ENCODE data around the gene LAMA3. TPM values are rescaled to one million over a fixed set of nuclear protein-coding genes. Genes with fewer than 3 reads are reported as not detected.

The LAMA3 gene
- total and polyA plus RNA-seq, 10 of the 15 experiments (the other 5 are each of a cell fraction or from before 2014, with no cell fraction given) = 0.37 to 6.5 (median 5.4) TPM

DNA sequence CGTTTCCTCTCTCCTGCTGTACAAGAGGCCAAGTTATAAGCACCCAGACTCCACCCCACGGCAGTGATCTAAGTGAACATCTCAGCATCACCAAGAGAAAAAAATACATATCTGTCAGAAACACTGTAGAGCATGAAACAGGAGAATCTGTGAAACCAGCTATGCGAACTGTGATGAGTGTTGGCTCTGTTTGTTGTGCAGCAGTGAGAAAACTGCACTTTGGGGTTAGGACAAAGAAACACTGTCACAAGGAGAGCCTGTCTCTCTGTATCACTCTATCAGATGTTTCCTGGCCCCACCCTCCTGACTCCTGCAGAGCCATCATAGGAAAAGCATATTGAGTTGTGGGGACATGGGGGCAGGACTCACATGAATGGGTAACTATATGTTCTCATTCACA is 87.1 kb downstream of the LAMA3 start (continued):
- TF ChIP-seq, protein P1, sequence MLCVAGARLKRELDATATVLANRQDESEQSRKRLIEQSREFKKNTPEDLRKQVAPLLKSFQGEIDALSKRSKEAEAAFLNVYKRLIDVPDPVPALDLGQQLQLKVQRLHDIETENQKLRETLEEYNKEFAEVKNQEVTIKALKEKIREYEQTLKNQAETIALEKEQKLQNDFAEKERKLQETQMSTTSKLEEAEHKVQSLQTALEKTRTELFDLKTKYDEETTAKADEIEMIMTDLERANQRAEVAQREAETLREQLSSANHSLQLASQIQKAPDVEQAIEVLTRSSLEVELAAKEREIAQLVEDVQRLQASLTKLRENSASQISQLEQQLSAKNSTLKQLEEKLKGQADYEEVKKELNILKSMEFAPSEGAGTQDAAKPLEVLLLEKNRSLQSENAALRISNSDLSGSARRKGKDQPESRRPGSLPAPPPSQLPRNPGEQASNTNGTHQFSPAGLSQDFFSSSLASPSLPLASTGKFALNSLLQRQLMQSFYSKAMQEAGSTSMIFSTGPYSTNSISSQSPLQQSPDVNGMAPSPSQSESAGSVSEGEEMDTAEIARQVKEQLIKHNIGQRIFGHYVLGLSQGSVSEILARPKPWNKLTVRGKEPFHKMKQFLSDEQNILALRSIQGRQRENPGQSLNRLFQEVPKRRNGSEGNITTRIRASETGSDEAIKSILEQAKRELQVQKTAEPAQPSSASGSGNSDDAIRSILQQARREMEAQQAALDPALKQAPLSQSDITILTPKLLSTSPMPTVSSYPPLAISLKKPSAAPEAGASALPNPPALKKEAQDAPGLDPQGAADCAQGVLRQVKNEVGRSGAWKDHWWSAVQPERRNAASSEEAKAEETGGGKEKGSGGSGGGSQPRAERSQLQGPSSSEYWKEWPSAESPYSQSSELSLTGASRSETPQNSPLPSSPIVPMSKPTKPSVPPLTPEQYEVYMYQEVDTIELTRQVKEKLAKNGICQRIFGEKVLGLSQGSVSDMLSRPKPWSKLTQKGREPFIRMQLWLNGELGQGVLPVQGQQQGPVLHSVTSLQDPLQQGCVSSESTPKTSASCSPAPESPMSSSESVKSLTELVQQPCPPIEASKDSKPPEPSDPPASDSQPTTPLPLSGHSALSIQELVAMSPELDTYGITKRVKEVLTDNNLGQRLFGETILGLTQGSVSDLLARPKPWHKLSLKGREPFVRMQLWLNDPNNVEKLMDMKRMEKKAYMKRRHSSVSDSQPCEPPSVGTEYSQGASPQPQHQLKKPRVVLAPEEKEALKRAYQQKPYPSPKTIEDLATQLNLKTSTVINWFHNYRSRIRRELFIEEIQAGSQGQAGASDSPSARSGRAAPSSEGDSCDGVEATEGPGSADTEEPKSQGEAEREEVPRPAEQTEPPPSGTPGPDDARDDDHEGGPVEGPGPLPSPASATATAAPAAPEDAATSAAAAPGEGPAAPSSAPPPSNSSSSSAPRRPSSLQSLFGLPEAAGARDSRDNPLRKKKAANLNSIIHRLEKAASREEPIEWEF (IDR thresholded peaks at IDR 0.05; ENCODE audit: insufficient replicate concordance, low read depth, low read length) = no peak

DNA sequence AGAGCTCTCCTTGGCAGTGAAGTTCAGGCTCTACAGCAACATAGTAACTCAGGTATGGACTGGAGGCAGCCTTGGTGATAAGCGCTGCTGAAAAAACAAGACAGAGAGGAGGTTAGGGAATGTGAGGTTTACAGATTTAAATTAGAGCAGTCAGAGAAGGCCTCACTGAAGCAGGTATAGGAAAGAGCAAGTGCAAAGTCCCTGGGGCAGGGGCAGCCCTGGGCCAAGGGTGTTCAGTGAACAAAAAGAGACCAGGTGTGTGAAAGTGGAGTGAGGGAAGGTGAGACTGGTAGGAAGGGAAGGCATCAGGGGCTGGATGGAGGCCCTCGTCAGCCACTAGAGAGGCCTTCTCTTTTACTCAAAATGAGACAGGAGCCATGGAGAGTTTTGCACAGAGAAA is 89.6 kb downstream of the LAMA3 start:
- RAD21 ChIA-PET (ENCODE audit: unreplicated experiment) = no interaction called here
- BruUV-seq (replicated peaks) = no TSS peak
- in situ Hi-C loops (cut with MboI) (no loop called here), intact Hi-C loops (cut with micrococcal nuclease; ENCODE audit: unreplicated experiment) (loop anchor here (5.0 kb wide), 1 partner anchor 52 kb away; no protein-coding TSS in a partner anchor)
- WGBS (ENCODE audit: insufficient coverage, insufficient replicate concordance, low lambda C conversion rate, missing lambda C conversion rate) = 54% methylated on average over 2 of the region's 2 CpGs
- H3K4me3 ChIP-seq = no peak overlapping the region
- H3K4me1 ChIP-seq (ENCODE audit: control insufficient read depth, insufficient read depth, low read length) = no peaks in the 10 kb centered on the region
- no peak overlapping the region for H3K4me2 ChIP-seq (ENCODE audit: control insufficient read depth, insufficient read depth)
- SMC1A ChIA-PET (ENCODE audit: uncharacterized antibody, unreplicated experiment) = no interaction called here
- POLR2A ChIA-PET = interaction anchor here (0.6 kb wide), 1 partner anchor 554 kb away, joined by 3 read pairs; no protein-coding TSS in a partner anchor
- no peaks in the 10 kb centered on the region for H3K79me2 ChIP-seq (ENCODE audit: control insufficient read depth, insufficient read depth, low read length)
- H3K27ac ChIP-seq (ENCODE audit: control insufficient read depth, insufficient read depth) = no peak overlapping the region
- no peaks in the 10 kb centered on the region for H3K36me3 ChIP-seq (ENCODE audit: control insufficient read depth in 2 of 2, insufficient read depth in 2 of 2, low read length in 1 of 2)
- H3K27me3 ChIP-seq (replicated peaks in 1 of 2; ENCODE audit: control insufficient read depth in 2 of 2, insufficient read depth in 2 of 2, low read length in 1 of 2) = no peaks in the 10 kb centered on the region; a peak in 1 of 4 replicates
- FAIRE-seq (no peak), DNase-seq (ENCODE audit: low read depth, low spot score) (no peak), ATAC-seq (no peak)
- TF ChIP-seq EGR1 (IDR thresholded peaks at IDR 0.05; ENCODE audit: borderline replicate concordance in 1 of 2, low read depth in 2 of 2, low read length in 2 of 2) (no peak), RELA (IDR thresholded peaks at IDR 0.05; ENCODE audit: borderline replicate concordance, partially characterized antibody) (no peak), LARP7 (IDR thresholded peaks at IDR 0.05) (no peak), BCL11A (IDR thresholded peaks at IDR 0.05; ENCODE audit: low read depth, low read length) (no peak), IKZF2 (IDR thresholded peaks at IDR 0.05) (no peak)
- H2AFZ ChIP-seq (ENCODE audit: control insufficient read depth, low read depth, low read length) = no peak overlapping the region
- CTCF ChIA-PET = interaction anchor here (2.3 kb wide), 1 partner anchor 140 kb away, joined by 5 read pairs; no protein-coding TSS in a partner anchor
- no peaks in the 10 kb centered on the region for H4K20me1 ChIP-seq (ENCODE audit: control insufficient read depth, insufficient read depth)
- no peaks in the 10 kb centered on the region for H3K9me3 ChIP-seq (replicated peaks; ENCODE audit: control insufficient read depth, insufficient read depth, low read length)
- H3K9ac ChIP-seq (ENCODE audit: control insufficient read depth, insufficient read depth, low read length) = no peak overlapping the region

All from GM12878 (cell line).